Keratinocyte (primary cell): Measurements from ENCODE around the gene GPNMB.

ENCODE experiments used
- CTCF ChIP-seq, 3 experiments: IDR thresholded peaks in 1 of 3; conservative IDR thresholded peaks in 1 of 3; optimal IDR thresholded peaks in 1 of 3; 2 replicates in 2 of 3; 3 replicates in 1 of 3; pipeline versions ENCODE3 to v1.5.1; 2011; ENCODE audit warnings: low read length in 3 of 3, mild to moderate bottlenecking in 3 of 3, moderate library complexity in 2 of 3, control low read depth in 1 of 3, inconsistent platforms in 1 of 3; ENCODE audit not compliant: insufficient read depth in 2 of 3; ENCODE audit errors: extremely low read depth in 1 of 3
- EZH2 ChIP-seq: IDR thresholded peaks from one replicate; pipeline ENCODE4 v1.6.1; 2012; ENCODE audit warnings: inconsistent platforms, mild to moderate bottlenecking, low read length, moderate library complexity

- TF ChIP-seq CTCF (optimal IDR thresholded peaks at IDR 0.05 in 1 of 3, IDR thresholded peaks at IDR 0.05 in 1 of 3, conservative IDR thresholded peaks at IDR 0.05 in 1 of 3; ENCODE audit: extremely low read depth in 1 of 3, insufficient read depth in 2 of 3, low read length in 3 of 3) (no peak), EZH2 (no peak)
These were observed 42.3 kb upstream of the GPNMB start for GRCh38 chr7:23204241-23204640.
